Fibroblast of the aortic adventitia (primary cell): ENCODE results near the gene DSC1. TPM values are rescaled to one million over a fixed set of nuclear protein-coding genes. Genes with fewer than 3 reads are reported as not detected.

Experiments
- DNase-seq: peaks from one replicate; pipeline ENCODE4 v3.0.0-alpha.2; 2010; ENCODE audit warnings: low read depth
- H3K4me3 ChIP-seq: 2 replicates; pipeline ENCODE4 v1.5.1; 2011; ENCODE audit warnings: low read depth, mild to moderate bottlenecking, control low read depth, low read length, moderate library complexity
- total RNA-seq: library from RNA; depleted of rRNA; stranded (reverse); fragments of >200 nt; gene quantifications from 2 replicates; pipeline ENCODE4 v1.2.3, GENCODE V29; 2012; ENCODE audit warnings: low replicate concordance
- TF ChIP-seq, protein P1 (sequence below): IDR thresholded peaks from 2 replicates; pipeline ENCODE4 v1.5.1; 2011; ENCODE audit warnings: mild to moderate bottlenecking, low read length, control low read depth, inconsistent platforms; ENCODE audit not compliant: insufficient read depth

Gene DSC1
- total RNA-seq, 1 donor, result not detected

- no peak for DNase-seq
- H3K4me3 ChIP-seq, result no peak overlapping the region
- TF ChIP-seq, protein P1, sequence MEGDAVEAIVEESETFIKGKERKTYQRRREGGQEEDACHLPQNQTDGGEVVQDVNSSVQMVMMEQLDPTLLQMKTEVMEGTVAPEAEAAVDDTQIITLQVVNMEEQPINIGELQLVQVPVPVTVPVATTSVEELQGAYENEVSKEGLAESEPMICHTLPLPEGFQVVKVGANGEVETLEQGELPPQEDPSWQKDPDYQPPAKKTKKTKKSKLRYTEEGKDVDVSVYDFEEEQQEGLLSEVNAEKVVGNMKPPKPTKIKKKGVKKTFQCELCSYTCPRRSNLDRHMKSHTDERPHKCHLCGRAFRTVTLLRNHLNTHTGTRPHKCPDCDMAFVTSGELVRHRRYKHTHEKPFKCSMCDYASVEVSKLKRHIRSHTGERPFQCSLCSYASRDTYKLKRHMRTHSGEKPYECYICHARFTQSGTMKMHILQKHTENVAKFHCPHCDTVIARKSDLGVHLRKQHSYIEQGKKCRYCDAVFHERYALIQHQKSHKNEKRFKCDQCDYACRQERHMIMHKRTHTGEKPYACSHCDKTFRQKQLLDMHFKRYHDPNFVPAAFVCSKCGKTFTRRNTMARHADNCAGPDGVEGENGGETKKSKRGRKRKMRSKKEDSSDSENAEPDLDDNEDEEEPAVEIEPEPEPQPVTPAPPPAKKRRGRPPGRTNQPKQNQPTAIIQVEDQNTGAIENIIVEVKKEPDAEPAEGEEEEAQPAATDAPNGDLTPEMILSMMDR, result no peak
Measured at GRCh38 chr18:31091350-31091749, 71.3 kb downstream of the DSC1 start.

DNA sequence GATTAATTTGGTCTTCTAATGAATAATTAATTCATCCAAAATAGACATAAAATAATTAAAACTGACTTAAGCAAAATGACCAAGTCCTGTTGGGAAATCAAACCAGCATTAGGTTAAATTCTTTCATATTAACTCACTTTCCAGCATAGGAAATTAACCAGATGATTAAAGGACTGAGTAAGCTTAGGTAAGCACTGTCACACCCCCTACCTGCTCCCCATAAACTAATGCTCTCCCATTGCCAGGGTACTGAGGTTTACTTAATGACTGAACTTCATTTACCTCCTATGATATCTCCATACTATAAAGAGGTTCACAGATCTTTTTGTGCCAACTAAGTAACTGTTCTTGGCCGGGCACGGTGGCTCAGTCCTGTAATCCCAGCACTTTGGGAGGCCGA lies 74.1 kb downstream of the DSC1 start:
- DNase-seq, result no peak
- TF ChIP-seq, protein P1, result no peak
- no peak overlapping the region for H3K4me3 ChIP-seq

- H3K4me3 ChIP-seq, result no peak overlapping the region
- DNase-seq, result no peak
- TF ChIP-seq, protein P1, result no peak
Measured at GRCh38 chr18:31079973-31080372, 82.7 kb downstream of the DSC1 start.

Other genes starting within 250 kb of the DSC1 start
- gene DSC3, start 120.1 kb downstream of the DSC1 start, total RNA-seq, result 0.09 and 12.1 TPM in 2 replicates
- 0.82 TPM in 1 of 2 replicates, not detected in the other for gene DSC2, start 60.4 kb downstream of the DSC1 start, total RNA-seq
- gene DSG1, start 155.3 kb upstream of the DSC1 start, total RNA-seq, result not detected in 2 replicates
- not detected in 2 replicates for gene DSG4, start 213.9 kb upstream of the DSC1 start, total RNA-seq